ENCODE results near the gene TMEM101.

GRCh38 chr17:44011876-44012275 is 2.9 kb downstream of the TMEM101 start:
- TF ChIP-seq CTCF (IDR thresholded peaks at IDR 0.05) (no peak), POLR2A (IDR thresholded peaks at IDR 0.05) (no peak), POLR2AphosphoS5 (IDR thresholded peaks at IDR 0.05) (no peak)

Data from prostate gland (tissue), 2 donors.